HPDE6-E6E7 (cell line): ENCODE measurements around the gene AK1.
"Not testable (repeated sequence)": the region's sequence is repeated elsewhere in the genome, so short reads cannot be mapped to it uniquely, and the experiment has no call there.

Source experiments
- DNase-seq: peaks from one replicate; pipeline ENCODE4 v3.0.0; 2011; ENCODE audit warnings: missing footprints; ENCODE audit errors: extremely low spot score

The AK1 gene

DNA sequence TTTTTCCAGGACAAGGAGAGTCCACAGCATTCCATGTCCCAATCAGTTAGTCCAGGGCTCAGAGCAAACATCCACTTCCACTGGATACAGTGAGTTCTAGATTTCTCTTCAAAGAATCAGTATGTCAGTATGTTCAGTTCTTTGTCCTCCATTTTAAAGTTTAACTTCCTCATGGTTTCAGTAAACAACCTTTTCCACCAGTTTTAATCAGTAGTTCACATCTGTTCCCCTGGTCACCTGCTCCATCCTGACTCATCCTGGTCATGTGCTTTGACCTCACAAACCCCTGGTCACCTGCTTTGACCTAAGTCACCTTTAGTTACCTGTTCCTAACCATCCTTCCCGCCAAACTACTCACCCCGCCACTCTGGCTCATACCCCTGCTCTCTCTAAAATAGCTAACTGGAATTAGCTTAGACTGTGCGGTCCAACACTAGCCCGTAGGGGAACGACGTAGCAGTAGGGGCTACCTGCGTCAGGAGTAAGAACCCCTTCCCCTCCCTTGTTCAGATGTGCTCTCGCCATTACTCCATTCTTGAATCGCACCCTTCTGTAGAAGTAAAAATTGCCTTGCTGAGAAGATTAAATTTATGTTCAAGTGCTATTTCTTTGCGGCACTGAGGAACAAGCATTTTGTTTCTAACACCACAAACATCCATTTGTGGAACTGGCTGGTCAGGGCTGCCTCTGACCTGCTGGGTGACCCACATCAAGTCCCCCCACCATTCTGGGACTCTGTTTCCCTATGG is 28.5 kb downstream of the AK1 start:
- no peak for DNase-seq

DNA sequence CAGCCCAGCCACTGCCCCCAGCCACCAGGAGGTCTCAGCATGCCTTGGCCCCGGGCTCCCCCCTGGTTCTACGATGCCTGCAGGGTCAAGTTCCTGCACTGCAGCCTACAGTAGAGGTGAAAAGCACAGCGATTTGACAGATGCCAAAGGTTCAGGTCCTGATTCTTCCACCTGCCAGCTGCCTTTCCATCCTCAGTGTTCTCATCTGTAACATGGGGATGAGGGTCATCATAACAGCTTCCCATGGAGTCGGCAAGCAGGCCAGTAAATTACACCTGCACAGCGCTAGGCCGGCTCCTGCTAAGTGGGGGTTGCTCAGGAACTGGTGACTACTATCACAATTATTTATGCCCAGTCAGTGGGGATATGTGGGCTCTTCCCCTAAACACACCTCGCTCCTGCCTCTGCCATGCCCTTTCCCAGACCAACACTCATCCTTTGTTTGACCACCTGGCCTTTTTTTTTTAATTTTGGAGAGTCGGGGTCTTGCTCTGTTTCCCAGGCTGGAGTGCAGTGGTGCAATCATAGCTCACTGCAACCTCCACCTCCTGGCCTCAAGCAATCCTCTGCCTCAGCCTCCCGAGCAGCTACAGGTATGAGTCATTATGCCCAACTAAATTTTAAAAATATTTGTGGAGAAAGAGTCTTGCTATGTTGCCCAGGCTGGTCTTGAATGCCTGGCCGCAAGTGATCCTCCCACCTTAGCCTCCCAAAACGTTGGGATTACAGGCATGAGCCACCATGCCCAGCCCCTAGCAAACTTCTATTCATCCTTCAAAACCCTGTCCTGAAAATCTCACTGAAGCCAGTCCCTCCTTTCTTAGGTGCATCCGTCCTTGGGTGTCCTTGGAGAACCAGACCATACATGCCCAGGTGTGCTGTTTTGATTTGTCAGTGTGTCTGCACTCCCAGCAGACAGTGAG is 29.4 kb downstream of the AK1 start:
- DNase-seq, result no peak

DNA sequence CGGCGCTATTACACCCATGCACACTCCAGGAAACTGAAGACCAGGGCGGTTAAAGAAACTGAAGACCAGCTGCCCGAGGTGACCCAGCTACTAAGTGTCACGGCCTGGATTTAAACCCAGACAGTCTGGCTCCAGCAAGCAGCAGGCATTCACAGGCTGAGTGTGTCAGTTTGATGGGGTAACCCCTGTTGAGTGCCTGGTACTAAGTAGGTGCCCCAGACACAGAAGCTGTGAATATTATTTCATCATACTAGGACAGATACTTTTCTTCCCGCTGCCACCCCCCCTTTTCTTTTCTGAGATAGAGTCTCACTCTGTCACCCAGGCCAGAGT is 30.3 kb downstream of the AK1 start:
- no peak for DNase-seq

DNA sequence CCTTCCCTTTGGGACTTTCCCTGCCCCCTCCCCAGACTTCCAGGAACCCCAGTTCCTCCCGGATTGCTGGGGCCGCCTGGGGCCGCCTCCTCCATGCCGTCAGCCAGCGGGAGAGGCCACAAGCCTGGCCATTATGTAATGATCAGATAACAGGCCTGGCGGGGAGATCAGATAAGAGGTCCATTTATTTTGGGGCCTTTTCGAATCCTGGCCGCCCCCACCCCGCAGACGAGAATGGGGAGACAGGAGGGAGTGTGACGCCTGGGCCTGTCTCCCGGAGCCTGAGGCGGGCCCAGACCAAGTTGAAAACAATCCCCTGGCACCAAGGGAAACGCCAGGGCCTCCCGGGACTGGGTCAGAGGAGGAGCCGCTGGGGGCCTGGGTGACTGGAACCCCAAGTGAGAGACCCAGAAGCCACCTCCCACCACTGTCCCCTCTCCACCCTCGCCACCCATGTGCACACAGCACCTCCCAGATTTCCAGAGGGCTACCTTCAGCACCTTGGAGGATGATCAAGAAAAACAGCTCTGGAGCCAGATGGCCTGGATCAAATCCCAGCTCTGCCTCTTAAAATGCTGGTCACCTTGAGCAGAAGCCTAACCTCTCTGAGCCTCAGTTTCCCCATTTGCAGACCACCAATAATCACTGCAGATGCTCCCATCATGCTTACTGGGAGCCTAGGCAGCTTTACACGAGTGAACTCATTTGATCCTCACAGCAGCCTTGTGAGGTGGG is 30.9 kb downstream of the AK1 start:
- DNase-seq, result no peak

DNA sequence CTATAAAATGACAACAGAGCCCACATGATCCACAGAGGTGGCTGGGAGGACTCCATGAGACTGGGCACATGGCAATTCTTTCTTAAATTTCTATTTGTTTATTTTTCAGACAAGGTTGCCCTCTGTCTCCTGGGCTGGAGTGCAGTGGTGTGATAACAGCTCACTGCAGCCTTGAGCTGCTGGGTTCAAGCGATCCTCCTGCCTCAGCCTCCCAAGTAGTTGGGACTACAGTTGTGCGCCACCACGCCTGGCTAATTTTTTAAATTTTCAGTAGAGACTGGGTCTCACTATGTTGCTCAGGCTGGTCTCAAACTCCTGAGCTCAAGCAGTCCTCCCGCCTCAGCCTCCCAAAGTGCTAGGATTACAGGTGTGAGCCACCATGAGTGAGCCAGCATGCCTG is 31.9 kb downstream of the AK1 start:
- not testable (repeated sequence) for DNase-seq

DNA sequence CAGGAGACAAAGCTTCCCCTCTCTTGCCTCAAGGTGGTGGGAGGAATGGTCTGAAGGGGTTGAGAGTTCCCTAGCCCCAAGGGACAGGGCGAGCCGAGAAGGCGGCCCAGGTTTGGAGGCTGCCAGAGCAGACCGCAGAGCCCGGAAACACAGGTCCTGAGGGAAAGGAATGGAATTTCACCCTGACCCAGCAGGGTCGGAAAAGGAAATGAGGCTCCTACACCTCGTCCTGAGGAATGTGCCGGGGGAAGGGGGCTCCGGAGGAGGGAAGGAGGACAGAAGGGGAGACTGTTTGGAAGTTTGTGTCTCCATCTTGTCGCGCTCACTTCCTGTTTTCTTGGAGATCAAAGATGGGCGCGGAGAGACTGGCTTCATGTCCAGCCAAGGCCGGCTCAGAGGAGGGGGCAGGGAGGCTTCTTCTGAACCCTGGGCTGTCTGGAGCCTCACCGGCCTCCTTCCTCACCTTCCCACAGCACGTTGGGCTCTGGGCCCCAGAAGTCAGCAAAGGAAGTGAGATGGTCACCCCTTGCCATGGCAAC is 32.6 kb downstream of the AK1 start:
- DNase-seq, result no peak

DNA sequence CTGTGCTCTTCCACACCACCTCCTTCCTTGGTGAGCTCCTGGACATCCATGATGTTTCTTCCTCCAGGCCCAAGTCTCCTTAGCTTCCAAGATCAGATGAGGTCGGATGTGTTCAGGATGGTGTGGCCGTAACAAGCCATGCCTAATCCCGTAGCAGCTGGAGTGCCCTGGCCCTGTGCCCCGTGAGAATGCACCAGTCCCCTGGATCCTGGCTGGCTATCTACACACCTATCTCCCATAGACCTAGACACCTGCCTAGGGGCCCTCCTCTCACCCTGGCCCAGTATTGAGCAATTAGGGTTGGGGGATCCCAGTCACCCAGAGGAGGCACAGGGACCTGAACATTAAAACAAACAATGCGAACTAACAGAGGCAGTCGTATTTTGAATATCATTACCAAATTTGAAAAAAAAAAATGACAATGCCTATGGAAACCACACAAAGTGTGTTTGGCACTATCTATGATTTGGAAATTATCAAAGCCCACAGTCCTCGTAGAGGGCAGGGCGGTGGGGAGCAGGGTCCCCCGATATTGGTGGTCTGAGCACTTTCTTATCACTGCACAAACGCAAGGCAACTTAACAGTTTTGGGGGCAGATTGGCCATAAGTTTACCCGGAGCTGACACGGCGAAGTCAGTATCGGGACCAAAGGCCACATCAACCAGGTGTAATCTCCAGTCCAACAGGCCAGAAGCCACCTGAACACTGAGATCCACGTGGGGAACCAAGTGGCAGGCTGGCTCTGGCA is 36.2 kb downstream of the AK1 start:
- no peak for DNase-seq

DNA sequence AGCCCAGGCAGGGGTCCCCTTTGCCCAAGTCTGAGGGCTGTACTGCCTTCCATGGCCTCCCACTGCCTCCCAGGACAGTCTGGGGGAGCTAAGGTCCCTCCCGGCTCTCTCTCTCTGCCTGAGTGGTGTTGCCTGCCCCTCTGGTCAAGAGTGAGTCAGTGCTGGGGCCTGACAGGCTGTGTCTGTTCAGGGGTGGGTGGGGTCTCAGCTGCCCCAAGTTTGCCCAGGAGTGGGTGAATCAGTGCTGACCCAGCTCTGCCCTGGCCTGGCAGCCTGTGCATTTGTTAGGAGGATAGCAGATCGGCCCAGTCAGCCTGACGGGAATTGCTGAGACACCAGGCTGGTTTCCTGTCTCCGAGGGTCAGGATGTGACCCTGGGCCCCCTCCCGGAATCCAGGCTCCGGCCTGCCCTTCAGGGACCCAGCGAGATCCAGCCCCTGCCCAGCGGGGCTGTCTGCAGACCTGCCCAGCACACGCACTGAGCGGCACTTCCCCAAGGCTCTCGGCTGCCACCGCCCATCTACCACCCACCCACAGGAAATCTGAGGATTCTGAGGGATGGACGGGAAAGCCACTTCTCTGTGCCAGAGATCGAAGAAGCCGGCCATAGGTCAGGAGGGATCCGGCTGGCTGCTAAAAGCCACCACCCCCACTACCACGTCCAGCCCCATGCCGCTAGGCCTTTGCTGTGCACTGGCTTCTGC is 38.9 kb downstream of the AK1 start:
- peak; percentile 68 for DNase-seq

- DNase-seq, result no peak
Measured at GRCh38 chr9:127837346-127837745, 40.1 kb downstream of the AK1 start.

DNA sequence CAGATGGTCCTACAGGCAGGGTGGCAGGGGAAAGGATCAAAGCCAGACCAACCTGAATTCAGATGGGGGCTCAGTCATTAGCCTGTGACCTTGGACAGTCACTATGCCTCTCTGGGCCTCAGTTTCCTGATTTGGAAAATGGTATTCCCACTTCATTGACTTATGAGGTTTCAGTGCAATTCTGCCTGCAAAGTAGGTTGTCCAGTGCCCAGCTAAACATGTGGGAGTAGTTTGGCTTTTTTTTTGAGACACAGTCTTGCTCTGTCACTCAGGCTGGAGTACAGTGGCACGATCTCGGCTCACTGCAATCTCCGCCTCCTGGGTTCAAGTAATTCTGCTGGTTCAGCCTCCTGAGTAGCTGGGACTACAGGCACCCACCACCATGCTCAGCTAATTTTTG is 40.9 kb downstream of the AK1 start:
- not testable (repeated sequence) for DNase-seq

DNA sequence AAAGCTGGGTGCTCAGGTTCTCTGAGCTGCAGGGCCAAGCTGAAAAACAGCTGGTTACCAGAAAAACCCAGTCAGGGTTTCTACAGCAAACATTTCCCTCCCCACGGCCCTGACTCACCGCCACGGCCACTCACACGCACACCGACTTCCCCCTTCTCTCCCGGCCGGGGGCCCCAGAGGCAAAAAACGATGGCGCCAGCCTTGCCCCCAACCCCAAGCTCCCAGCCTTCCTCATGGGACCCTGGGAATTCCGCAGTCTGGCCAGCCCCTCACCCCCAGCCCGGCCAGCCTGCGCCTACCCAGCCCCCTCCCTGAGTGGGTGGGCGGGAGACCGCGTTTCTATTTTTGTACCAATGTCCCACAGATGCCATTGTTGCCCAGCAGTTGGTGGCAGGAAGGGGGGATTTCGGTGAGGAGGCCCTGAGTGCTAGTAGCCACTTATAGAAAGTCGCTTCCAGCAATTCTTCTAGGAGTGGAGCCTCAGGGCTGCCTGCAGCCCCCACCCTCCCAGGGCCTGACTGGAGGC is 41.4 kb downstream of the AK1 start:
- DNase-seq, result no peak

DNA sequence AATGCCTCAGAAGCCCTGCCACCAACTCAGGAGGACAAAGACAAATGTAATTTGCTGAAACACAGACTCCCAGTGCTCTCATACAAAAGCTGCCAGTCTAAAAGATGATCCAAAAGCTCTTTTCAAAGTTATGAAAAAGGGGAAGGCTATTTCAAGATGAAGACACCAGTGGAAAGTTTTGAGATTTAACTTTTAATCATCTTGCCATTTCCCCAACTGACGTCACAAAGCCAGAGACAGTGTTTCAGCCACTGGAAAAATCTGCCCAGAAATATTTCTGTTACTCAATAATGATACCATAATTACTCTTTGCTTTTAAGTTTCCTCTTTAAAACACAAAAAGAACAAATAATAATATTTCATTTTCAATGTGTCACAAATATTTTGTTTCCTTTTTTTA is 43.9 kb downstream of the AK1 start:
- no peak for DNase-seq

DNA sequence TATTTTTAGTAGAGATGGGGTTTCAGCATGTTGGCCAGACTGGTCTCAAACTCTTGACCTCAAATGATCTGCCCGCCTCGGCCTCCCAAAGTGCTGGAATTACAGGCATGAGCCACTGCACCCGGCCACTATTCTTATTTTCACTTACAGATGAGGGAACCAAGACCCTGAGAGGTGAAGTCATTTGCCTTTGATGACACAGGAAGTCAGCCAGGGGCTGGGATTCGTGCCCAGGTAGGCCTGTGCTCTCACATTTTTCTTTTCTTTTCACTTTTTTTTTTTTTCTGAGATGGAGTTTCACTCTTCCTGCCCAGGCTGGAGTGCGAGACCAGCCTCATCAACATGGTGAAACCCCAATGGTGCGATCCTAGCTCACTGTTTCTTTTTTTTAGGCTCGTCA is 45.2 kb downstream of the AK1 start:
- DNase-seq, result no peak

DNA sequence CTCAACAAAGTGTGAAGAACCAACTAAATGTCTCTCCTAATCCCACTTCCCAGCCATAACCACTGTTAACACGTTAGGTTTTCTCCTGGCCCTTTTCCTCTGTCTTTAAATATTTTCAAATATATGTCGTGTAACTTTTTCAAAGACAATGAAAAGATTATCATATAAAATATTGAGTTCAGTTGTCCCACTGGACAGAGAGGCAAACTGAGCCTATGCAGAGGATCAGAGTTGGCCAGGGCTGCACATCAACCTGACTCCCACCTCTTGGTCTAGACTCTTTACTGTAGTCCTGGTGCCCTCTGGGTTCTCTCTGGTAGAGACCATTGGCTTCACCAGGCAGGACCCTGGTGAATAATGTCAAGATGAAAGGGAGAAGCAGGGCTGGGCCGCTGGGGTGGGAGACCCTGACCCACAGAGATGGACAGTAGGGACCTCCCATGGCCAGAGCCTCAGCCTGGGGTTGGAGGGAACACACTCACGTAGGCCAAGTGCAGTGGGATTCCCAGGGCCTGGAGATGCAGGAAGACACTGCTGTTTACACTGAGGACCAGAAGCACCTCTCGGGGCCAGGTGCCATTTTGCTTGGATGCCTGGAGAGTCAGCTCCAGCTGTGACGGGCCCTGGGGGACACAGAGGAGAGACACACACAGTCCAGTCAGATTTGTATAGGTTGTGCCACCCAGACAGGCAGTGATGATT is 48.1 kb downstream of the AK1 start:
- no peak for DNase-seq

DNA sequence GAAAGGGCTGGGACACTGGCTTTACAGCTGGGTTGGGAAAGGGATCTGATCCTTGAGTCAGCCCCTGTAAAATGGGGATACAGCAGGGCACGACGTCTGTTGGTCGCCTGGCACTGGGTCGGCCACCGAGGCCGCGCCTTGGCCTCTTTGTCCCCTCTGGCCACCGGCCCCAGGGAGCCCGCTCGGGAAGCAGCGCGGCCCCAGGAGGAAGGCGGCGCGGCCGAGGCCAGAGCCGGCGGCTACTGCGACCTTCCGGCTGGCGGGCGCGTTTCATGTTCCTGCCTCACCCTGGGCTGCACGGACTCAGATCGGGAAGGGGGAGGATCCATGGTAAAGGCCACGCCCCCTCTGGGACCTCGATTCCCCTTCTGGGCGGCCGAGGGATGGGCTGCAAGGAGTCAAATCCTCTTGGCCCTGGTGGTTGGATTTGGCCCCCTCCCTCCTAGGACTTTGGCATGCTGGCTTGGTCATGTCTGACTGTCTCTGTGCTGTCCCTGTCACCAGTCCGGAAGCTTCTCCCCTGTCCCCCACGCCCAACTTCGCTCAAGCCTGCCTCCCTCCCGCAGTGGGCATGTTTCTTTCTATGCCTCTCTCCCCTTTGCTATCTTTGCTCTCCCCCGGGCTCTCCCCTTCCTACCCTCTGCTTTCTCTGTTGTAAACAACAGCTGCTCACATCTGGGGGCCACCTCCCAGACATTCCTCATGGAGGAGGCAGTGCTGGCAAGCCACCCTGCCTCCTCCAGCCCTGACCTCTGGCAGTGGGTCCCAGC is 49.0 kb downstream of the AK1 start:
- peak; percentile 35 for DNase-seq

GRCh38 chr9:127826253-127826913 is 51.1 kb downstream of the AK1 start:
- DNase-seq, result no peak

DNA sequence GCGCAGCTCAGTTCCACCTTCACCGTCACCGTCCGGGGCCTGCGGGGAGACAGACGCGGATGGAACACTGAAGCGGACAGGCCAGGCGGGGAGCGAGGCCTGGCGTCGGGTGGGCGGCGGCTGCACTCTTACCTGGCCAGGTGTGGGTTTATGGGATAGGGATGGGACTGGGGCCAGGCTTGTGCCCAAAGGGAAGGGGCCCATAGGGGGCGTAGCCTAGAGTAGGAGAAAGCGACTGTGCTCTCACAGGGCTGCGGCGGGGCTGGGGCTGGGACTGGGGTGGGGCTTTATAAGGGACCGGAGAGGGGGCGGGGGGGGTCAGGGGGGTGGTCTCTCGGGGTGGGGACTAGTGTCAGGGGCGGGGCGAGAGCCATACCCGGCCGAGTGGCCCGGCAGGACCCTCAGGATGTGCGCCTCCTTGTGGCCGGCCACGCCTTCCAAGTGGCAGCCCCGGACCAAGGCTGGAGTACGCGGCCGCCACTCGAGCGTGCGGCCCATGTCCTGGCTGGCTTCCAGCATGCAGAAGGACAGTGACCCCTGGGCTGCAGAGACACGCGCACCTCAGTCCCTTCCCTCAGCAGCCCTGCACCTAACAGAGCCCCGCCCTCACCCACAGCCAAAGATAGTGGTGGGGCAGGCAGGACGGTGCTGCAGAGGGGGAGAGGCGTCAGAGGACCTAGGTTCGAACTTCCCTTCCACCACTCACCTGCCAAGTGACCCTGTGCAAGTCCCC is 52.0 kb downstream of the AK1 start:
- DNase-seq, result no peak

GRCh38 chr9:127822108-127822507 is 55.4 kb downstream of the AK1 start:
- no peak for DNase-seq
